ENCODE measurements around the gene TECTA.

GRCh38 chr11:121188776-121189175 is 87.7 kb downstream of the TECTA start:
- TF ChIP-seq, protein P1, sequence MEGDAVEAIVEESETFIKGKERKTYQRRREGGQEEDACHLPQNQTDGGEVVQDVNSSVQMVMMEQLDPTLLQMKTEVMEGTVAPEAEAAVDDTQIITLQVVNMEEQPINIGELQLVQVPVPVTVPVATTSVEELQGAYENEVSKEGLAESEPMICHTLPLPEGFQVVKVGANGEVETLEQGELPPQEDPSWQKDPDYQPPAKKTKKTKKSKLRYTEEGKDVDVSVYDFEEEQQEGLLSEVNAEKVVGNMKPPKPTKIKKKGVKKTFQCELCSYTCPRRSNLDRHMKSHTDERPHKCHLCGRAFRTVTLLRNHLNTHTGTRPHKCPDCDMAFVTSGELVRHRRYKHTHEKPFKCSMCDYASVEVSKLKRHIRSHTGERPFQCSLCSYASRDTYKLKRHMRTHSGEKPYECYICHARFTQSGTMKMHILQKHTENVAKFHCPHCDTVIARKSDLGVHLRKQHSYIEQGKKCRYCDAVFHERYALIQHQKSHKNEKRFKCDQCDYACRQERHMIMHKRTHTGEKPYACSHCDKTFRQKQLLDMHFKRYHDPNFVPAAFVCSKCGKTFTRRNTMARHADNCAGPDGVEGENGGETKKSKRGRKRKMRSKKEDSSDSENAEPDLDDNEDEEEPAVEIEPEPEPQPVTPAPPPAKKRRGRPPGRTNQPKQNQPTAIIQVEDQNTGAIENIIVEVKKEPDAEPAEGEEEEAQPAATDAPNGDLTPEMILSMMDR (IDR thresholded peaks at IDR 0.05): no peak
- TF ChIP-seq, protein P2, sequence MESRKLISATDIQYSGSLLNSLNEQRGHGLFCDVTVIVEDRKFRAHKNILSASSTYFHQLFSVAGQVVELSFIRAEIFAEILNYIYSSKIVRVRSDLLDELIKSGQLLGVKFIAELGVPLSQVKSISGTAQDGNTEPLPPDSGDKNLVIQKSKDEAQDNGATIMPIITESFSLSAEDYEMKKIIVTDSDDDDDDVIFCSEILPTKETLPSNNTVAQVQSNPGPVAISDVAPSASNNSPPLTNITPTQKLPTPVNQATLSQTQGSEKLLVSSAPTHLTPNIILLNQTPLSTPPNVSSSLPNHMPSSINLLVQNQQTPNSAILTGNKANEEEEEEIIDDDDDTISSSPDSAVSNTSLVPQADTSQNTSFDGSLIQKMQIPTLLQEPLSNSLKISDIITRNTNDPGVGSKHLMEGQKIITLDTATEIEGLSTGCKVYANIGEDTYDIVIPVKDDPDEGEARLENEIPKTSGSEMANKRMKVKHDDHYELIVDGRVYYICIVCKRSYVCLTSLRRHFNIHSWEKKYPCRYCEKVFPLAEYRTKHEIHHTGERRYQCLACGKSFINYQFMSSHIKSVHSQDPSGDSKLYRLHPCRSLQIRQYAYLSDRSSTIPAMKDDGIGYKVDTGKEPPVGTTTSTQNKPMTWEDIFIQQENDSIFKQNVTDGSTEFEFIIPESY (IDR thresholded peaks at IDR 0.05; ENCODE audit: borderline replicate concordance, low read depth): no peak
- no peak for TF ChIP-seq SMC3 (IDR thresholded peaks at IDR 0.05; ENCODE audit: low read depth, low read length)
- TF ChIP-seq NRF1 (IDR thresholded peaks at IDR 0.05; ENCODE audit: low read depth, low read length): no peak
- no peak for TF ChIP-seq SIN3A (IDR thresholded peaks at IDR 0.05; ENCODE audit: borderline replicate concordance, low read depth, low read length)
- no peak for TF ChIP-seq RCOR1 (IDR thresholded peaks at IDR 0.05; ENCODE audit: low read length)
- TF ChIP-seq MAX (IDR thresholded peaks at IDR 0.05; ENCODE audit: low read depth): no peak
- no peak for TF ChIP-seq FOXM1 (IDR thresholded peaks at IDR 0.05; ENCODE audit: low read depth)
- TF ChIP-seq FOXJ3 (CRISPR knock-in tag; IDR thresholded peaks at IDR 0.05): no peak
- TF ChIP-seq, protein P3, sequence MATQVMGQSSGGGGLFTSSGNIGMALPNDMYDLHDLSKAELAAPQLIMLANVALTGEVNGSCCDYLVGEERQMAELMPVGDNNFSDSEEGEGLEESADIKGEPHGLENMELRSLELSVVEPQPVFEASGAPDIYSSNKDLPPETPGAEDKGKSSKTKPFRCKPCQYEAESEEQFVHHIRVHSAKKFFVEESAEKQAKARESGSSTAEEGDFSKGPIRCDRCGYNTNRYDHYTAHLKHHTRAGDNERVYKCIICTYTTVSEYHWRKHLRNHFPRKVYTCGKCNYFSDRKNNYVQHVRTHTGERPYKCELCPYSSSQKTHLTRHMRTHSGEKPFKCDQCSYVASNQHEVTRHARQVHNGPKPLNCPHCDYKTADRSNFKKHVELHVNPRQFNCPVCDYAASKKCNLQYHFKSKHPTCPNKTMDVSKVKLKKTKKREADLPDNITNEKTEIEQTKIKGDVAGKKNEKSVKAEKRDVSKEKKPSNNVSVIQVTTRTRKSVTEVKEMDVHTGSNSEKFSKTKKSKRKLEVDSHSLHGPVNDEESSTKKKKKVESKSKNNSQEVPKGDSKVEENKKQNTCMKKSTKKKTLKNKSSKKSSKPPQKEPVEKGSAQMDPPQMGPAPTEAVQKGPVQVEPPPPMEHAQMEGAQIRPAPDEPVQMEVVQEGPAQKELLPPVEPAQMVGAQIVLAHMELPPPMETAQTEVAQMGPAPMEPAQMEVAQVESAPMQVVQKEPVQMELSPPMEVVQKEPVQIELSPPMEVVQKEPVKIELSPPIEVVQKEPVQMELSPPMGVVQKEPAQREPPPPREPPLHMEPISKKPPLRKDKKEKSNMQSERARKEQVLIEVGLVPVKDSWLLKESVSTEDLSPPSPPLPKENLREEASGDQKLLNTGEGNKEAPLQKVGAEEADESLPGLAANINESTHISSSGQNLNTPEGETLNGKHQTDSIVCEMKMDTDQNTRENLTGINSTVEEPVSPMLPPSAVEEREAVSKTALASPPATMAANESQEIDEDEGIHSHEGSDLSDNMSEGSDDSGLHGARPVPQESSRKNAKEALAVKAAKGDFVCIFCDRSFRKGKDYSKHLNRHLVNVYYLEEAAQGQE (IDR thresholded peaks at IDR 0.05; ENCODE audit: low read depth, low read length): no peak
